HG02981 (cell line): ENCODE data around the gene NLRC3.

ENCODE experiments used
- ATAC-seq: cut with Tn5 transposase; IDR thresholded peaks from one replicate; pipeline ENCODE4 v1.9.1; 2021; ENCODE audit warnings: mild to moderate bottlenecking, moderate library complexity; ENCODE audit not compliant: unreplicated experiment

Gene NLRC3

GRCh38 chr16:3599121-3599520 is 21.9 kb upstream of the NLRC3 start:
- ATAC-seq, result no peak

- no peak for ATAC-seq
Observed at GRCh38 chr16:3598236-3598635, 21.0 kb upstream of the NLRC3 start.

DNA sequence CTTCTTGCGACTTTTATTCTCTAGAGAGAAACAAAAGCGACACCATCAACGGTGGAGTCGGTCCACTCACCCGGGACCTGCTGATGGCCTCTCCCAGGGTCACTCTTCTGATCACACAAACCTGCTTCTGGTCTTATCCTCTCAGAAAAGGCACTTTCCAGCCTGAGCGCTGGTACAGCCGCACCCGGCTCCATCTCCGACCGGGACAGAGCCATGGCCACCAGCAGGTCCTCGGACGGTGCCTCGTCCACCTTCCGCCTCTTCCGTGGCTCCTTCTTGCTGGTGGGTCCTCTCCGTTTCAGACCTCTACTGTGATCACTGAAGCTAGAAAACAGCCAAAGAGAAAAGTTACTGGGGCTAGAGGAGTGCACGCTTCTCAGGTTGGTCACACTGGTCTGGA is 20.5 kb upstream of the NLRC3 start:
- no peak for ATAC-seq

DNA sequence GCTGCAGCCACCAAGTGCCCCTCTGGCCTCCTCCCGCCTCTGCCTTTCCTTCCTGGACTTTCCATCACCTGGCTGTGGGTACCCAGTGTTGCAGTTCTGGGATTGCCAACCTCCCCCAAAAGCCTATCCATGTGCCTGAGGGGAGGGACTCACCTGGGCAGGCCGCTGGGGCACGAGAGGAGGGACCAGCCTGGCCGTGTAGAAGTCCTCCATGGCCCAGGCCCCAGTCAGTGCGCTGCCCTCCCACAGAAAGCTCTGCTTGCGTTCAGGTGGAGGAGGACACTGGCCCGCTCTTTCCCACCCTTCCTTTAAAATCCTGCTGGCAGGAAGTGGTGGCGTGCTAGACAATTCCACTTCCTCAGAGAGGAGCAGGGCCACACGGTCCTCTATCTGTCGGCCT is 20.0 kb upstream of the NLRC3 start:
- ATAC-seq, result no peak

DNA sequence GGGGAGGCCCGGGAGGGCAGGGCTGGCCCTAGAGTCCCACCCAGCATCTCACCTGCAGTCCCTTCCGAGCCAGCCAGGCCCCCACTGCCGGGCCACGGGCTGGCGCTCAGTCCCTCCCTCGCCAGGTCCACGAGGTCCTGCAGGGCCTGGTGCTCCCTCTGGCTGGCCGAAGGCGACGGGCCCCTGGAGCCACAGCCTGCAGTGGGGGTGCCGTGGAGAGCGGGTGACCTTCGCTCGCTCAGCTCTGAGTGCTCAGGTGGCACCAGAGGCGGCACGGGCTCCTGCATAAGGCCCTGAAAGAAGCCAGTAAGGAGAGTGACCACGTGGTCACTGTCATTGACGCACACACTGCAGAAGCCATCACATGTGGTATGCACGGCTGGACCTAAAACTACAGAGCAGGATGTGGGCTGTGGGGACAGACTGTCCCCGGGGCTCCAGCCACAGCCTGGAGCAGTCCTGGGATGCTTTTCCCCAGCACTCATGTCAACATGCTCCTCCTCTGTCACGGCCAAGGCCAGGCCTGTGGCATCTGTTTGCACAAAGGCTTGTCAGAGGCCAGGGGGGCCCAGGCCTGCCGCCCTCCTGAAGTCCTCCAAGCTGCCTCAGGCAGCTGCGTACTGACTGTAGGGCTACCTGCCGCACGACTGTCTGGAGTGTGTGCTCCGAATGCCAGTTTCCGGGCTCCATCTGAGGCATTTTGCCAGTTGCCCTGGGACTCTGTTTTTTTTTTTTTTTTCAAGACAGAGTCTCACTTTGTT is 19.1 kb upstream of the NLRC3 start:
- ATAC-seq, result no peak

DNA sequence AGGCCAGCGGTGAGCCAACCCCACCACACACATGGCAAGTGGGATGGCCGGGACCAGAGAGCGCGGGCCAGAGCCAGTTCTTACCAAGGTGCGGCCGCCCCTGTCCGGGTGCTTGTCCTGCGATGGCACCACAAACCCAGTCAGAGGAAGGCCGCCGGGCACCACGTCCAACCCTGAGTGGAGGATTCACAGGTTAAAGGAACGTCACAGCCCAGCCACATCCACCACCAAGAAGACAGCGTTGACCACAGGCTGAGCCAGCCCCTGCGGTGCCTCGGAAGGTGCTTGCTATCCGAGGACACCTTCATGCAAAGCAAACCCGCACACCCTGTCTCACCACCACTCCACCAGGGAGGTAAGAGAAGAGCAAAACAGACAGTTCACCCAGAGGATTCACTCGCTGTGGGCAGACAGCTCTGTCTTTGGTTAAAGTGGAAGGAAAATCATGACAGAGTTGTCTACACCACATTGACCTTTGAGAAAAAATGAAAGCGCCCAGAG is 18.4 kb upstream of the NLRC3 start:
- ATAC-seq, result no peak

DNA sequence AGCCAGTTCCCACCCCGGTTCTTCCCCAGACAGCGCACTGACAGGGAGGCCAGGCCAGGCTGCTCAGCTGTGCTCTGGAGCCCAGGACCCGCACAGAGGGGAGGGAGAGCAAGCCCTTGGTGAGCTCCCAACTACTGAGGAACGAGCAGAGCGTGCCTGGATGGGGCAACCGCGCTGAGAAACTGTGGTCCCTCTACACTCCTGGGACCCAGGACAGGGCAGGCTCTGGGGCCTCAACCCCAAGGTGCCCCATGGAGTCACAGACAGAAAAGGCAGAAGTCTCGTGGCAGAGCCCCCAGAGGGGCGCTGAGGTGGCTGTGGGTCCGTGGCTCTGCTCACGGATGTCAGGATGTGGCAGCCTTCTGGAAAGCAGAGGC is 17.9 kb upstream of the NLRC3 start:
- ATAC-seq, result no peak

DNA sequence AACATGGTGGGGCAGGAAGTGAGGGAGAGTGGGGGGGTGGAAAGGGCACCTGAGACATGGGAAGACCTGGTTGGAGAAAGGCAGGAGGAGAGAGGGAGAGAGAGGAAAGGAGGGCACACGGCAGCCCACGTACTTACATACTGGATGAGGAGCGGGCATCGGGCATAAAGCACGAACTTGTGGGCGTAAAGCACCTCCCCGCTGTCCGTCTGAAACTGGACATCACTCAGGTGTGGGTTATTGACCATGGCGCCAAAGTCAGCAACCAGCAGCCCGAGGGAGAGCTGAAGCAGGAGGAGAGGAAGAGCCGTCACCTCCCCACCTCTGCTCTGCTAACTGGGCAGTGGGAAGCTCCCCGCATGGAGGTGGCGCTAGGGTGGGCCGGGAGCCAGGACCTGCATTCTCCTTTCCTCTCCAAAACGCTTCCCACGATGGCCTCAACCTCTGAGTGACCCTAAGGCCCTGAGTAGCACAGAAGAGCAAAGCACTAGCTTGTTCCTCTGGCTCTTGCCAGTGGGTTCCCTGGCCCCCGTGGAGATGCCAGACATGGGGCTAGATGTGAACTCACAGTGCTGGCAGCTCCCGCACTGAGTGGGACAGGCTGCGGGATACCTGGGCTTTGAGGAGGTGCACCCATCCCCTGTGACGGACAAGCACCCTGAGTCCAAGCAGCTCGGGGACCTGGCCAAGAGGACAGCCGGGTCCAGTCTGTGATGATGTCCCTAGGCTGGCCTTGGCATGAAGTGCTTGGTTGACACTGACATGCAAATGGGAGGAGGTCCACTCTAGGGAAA is 17.3 kb upstream of the NLRC3 start:
- ATAC-seq, result no peak

DNA sequence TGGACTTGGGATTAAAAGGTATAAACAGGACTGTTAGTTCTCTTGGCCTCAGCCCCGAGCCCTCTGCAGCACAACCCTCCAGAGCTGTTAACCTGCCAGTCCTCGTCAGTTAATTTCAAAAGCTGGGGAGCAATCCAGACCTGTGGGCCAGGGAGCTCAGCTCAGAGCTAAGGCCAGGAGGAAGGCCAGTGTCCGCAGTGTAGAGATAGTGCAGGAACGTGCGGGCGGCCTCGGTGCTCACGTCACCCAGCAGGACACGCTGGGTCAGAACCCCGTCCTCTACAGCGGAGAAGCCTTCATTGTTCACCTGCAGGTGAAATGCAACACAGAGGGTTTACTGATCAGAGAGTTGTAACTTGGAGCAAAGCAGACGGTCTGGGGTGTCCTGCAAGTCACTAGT is 15.4 kb upstream of the NLRC3 start:
- no peak for ATAC-seq

GRCh38 chr16:3591991-3592390 is 14.8 kb upstream of the NLRC3 start:
- ATAC-seq, result no peak

- no peak for ATAC-seq
Observed at GRCh38 chr16:3591436-3591803, 14.2 kb upstream of the NLRC3 start.

- ATAC-seq, result no peak
Observed at GRCh38 chr16:3590736-3591435, 13.7 kb upstream of the NLRC3 start.

DNA sequence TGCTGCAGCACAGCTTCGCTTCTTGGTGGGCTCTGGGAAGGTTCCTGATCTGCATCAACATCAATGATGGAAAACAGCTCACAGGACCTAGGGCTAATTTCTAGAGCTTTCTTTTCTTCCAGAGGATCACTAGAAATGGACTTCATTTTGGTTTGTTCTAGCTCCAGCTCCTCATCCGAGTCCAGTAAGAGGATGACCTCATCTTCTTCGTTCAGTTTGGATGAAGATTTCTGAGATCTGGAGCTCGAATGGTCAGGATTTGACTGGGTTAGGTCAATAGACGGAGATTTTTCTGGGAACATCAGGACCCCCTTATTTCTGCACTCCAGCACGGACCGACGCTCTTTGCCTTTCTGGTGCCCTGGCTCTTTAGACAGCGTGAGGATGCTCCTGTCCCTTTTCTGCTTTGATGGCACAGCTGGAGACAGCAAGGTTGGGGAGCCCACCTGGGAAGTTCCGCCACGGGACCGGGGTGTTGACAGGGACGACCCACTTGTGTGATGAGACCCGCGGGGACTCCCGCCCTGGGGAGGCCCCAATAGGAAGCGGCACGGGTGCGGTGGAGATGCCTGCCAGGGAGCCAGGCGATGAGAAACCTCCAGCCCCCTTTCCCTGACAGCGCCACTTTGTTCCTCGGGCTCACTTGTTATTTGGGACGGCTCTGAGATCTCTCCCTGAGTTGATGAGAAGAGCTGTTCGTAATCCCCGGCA is 12.9 kb upstream of the NLRC3 start:
- ATAC-seq, result no peak

DNA sequence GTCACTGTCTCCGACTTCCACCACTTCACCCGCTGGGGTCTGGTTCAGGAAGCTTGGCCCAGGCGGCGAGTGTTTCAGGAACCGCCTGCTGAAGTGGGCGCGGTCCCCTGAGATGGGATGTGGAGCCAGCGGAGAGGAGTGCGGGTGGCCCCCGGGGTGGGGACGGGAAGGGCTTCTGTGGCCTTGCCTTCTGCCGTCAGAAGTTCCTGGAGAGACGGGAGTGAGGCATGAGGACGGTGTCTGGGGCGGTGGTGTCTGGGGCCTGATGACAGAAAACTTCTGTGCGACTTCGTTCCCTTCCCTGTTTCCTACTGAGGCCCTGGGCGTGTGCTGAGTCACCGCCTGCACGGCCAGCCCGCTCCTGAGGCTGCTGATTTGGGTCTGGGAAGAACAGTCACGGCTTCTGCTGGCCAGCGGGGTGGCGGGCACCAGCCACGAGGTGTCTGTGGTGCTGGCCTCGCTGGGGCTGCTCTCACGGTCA is 12.3 kb upstream of the NLRC3 start:
- ATAC-seq, result no peak

DNA sequence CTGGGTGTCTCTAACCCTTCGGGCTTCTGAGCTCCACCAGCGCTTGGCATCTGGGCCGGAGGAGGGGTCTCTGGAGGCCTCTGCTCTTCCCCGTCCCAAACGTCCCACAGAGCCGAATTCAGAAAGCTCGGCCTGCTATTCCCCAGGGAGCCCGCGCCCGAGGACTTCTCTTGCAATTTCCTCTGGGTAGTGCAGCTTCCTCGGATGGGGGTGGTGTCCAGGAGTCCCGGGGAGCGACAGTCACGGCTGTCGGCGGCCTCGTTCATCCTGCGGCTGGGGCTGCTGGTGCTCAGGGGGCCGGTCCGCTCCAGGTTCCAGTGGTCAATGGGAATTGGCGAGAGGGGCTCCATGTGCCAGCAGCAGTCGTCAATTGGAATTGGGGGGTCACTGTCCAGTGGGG is 11.8 kb upstream of the NLRC3 start:
- ATAC-seq, result no peak

DNA sequence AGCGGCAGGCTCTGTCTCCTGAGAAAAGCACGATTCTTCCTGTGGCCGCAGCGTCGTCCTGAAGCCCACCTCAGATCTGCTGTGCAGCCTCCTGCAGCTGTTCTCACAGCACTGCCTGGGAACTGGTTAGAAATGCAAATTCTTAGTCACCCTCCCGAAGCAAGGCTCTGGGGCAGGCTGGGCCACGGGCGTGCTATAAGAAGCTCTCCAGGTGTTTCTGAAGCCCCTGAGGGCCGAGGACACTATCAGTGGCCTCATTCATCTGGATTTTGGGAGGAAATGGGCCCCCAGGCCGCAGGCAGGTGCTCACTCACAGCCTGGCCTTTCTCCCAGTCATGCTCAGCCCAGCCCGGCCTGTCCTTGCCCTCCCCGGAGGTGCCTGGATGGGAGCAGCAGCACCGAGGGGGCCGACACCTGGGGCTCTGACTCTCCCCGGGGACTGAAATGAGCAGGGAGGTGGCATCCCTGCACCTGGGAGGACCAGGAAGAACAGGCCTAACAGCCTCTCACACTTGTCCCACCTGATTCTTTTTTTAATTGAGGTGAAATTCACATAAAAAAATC is 10.4 kb upstream of the NLRC3 start:
- ATAC-seq, result no peak

GRCh38 chr16:3584412-3584811 is 7.2 kb upstream of the NLRC3 start:
- no peak for ATAC-seq

- no peak for ATAC-seq
Observed at GRCh38 chr16:3583303-3584038, 6.3 kb upstream of the NLRC3 start.

GRCh38 chr16:3582276-3583165 is 5.3 kb upstream of the NLRC3 start:
- no peak for ATAC-seq
